ENCODE data around the gene CNDP2. TPM values are rescaled to one million over a fixed set of nuclear protein-coding genes. Genes with fewer than 3 reads are reported as not detected.

Gene CNDP2
- total RNA-seq, 2 donors from 2014 or later = 71.1 to 79.4 TPM

DNA sequence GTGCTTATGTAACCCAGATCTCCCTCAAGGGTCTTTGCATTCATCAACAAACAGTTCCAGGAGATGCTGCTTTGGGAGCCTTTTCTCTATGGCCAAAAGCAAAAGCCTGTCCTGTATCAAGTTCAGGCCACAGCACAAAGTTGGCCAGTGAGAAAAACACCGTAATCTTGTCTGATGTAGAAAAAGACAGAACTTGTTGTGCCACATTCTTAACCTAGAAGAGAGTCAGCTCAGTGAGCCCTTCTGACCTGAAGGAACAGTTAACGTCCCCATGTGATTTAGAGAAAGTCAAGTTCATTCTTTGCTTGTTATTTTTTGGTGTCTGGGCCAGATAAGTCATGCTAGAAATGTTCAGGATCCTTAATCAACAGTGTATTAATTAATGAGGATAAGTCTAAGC lies 30.3 kb downstream of the CNDP2 start:
- ATAC-seq (no peak), DNase-seq (no peak)
- intact Hi-C loops (cut with DNase I) = no loop called here

DNA sequence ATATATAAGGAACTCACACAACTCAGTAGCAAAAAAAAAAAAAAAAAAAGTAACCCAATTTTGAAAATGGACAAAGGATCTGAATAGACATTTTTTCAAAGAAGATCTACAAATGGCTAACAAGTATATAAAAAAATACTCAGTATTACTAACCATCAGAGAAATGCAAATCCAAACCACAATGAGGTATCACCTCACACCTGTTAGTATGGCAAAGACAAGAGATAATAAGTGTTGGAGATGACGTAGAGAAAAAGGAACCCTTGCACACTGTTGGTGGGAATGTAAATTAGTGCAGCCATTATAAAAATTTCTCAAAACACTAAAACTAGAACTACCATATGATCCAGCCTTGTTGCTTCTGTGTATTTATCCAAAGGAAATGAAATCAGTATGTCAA lies 32.3 kb downstream of the CNDP2 start:
- DNase-seq (no peak), ATAC-seq (no peak)
- intact Hi-C loops (cut with DNase I) = no loop called here

DNA sequence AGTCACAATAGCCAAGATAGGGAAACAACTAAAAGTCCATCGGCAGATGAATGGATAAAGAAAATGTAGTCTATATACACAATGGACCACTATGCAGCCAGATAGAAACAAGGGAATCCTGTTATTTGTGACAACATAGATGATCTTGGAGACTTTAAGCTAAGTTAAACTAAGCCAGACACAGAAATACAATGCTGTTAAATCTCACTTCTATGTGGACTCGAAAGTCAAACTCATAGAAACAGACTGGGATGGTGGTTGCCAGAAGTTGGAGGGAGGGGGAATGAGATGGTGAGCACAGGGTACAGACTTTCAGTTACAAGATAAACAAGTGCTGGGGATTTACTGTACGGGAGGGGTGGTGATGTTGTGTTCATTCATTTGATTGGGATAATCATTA lies 32.8 kb downstream of the CNDP2 start:
- no peak for ATAC-seq
- intact Hi-C loops (cut with DNase I) = no loop called here

DNA sequence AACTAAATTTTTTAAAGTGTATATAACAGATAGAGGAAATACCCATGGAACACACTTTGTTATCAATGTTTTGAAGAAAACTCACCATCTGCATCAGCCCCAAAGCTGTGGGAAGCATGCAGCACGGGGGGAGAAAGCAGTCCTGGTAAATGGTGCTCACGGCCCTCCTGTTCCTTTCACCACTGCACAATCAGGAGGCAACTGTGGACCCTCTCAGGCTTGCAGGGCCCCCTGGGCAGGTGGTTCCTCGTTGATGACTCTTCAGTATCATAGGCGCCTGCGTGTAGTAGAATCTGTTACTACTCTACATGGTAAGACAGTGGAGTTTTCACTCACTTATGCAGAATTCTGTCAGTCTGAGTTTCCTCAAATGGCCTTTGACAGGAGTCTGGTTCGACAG lies 33.2 kb downstream of the CNDP2 start:
- ATAC-seq (no peak), DNase-seq (no peak)
- intact Hi-C loops (cut with DNase I) = no loop called here

More for the DNA sequence above, 32.8 kb downstream of the CNDP2 start:
- no peak for DNase-seq

DNA sequence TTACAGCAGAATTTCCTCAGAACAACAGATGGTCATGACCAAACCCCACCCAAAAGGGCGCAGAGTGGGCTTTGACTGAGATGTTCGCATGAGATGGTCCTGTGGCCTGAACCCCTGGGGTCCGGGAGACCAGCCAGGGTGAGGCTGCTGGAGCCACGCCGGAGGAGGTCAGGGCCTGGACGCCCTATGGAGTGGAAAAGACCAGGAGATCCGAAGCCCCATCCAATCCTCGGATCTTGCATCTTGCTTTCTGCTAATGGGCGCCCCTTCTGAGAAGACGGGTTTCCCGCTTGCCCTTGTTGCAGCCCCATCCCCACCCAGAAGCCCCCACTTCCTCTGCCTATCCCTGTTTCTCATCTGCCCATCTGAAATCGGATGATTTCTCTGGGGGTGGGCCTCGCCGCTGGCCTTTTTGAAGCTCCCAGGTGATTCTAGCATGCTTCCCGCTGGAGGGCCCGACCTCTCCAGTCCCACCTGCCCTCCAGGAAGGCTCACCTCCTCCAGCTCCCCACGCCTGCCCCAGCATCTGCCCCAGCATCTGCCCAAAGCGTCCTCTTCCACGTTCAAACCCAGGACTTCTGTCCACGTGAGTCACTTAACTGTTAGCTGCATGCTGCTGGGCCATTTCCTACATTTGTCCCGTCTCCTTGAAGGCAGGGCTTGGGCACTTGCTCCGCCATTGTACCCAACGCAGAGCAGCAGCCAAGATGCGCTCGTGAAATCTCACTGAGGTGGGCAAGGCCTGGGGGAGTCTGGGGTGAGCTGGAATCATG lies 33.8 kb downstream of the CNDP2 start:
- ATAC-seq = no peak
- no peak for DNase-seq

DNA sequence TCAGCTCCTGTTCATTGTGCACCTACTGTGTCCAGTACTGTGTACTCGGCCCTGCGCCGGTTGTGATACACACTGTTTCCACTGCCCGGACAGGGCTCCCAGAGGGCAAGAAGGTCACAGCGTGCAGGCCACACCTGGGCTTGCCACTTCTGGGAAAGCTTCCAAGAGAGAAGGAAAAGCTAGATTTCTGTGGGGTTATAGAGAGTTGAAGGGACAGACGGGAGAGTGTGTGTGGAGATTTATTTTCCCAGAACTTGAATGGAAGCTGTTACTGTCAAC lies 34.4 kb downstream of the CNDP2 start:
- DNase-seq (no peak), ATAC-seq (no peak)
- intact Hi-C loops (cut with DNase I) = no loop called here

More for the DNA sequence above, 33.8 kb downstream of the CNDP2 start:
- intact Hi-C loops (cut with DNase I) = no loop called here

DNA sequence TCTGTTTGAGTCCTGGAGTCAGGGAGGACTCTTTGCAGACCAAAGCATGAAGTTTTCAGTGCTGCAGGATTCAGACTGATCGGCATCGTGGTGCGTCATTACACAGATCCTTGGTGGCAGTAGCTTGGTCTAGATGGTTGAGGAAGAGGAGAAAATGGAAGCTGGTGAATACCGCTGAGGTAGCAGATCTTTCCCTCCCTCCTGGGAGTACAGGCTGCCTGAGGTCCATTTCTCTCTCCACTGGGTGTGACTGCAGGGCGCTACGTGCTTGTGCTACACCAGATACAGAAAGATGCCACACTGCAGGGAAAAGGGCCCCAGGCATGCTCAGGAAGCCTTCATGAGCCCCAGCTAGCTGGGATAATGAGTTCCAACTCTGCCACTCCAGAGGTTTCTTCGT lies 34.9 kb downstream of the CNDP2 start:
- DNase-seq (no peak), ATAC-seq (no peak)
- intact Hi-C loops (cut with DNase I) = no loop called here

DNA sequence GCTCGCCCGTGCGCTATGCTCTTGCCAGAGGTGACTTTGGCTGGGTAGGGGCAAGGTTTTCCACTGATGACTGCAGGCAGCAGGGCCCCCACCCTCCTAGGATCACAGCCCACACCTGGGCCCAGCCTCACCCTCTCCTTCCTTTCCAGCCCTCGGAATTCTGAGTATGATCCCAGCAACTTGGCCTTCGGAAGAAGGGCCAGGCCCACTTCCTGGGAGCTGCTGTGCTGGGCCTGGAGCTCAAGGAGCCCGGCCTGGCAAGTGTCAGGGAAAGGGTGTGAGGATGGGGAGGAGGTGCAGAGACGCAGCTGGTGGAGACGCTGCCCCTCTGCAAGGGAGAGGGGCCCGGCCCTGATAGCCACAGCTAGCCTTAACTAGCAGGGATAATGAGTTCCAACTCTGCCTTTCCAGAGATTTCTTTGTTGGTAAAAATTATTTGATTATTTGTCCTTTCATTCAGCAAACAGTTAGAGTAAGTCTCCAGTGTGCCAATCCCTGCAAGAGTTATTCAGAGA lies 36.4 kb downstream of the CNDP2 start:
- no peak for ATAC-seq
- no peak for DNase-seq
- intact Hi-C loops (cut with DNase I) = no loop called here

DNA sequence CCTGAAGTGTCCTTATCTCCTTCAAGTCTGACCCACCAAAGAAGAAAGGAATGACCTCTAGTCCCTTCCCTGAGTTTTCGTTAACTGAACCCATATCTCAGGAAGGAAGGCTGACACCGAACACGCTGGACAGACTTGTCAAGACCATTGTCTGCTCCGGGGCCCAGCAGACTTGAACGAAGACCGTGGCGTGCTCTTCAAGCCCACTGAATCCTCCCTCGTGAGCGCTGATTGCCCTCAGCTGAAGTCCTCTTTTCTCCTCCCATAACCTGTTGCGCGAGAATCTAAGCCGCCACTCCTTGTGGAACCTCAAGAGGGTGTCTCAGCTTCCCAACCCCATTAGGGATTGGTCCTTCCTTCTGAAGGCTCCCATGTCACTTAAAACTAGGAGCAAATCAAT lies 37.5 kb downstream of the CNDP2 start:
- intact Hi-C loops (cut with DNase I) = no loop called here
- no peak for ATAC-seq
- DNase-seq = no peak

DNA sequence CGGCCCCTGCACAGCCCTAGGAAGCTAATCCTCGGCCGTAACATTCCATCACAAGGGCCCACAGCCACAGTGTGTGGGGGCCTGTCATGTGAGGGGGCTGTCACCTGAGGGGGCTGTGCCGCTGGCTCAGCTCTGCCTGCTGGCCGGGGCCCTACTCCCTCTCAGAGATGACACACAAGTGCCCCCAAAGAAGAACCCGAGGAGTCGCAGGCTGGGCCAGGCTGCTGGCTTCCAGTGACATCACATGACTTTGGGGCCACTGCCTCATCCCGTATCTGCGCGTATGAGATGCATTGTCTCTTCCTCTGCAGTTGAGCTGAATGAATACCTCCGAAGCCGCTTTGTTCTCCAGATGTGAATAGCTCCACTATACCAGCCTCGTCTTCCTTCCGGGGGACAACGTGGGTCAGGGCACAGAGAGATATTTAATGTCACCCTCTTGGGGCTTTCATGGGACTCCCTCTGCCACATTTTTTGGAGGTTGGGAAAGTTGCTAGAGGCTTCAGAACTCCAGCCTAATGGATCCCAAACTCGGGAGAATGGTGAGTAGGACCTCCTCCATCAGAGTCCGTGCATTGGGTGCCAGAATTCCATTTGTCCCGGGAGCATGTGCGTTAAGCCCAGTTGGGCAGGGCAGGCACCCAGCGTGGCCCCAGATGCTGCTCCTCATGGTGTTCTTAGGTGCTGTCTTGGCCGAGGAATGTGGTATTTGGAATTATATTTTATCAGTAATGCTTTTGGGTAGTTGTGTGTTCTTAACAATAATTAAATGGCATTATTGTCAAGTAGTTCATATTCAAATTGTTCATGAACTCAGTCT lies 38.2 kb downstream of the CNDP2 start, which contains the start of gene CNDP1:
TSS of gene CNDP1 (plus strand) at position 351 of the 820 bp plus-strand sequence. CDS start at position 519, 168 bp downstream.
- intact Hi-C loops (cut with DNase I) = no loop called here
- no peak for ATAC-seq

DNA sequence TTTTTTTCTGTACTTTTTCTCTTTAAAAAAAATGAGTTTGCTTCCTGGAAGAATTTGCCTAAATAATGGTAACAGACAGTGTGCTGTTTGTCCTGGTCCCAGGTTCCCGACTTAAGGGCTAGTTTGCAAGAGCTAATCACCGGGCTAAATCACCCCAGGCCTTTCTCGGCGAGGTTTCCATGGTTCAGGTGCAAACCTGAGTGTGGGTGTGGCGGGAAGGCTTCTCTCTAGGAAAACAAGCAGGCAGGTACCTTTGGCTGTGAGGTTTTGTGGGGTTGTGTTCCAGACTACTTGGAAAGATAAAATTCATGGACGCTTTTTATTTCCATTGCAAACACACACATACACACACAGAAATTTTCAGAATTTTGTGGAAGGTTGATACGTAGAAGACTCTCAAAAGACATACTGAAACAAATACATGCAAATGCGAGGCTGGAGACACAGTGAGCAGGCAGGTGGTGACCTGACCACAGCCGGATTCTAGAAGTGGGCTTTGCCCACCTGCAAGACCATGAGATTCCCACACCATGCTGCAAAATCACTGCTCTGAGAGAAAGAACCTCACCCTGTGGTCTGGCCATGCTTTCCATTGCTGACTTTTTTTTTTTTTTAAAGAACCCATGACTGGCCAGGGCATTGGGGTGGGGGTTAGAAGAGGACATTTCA lies 39.0 kb downstream of the CNDP2 start:
- intact Hi-C loops (cut with DNase I) = no loop called here
- DNase-seq (no peak), ATAC-seq (no peak)

More for the DNA sequence above, 38.2 kb downstream of the CNDP2 start, which contains the start of gene CNDP1:
- DNase-seq = no peak

DNA sequence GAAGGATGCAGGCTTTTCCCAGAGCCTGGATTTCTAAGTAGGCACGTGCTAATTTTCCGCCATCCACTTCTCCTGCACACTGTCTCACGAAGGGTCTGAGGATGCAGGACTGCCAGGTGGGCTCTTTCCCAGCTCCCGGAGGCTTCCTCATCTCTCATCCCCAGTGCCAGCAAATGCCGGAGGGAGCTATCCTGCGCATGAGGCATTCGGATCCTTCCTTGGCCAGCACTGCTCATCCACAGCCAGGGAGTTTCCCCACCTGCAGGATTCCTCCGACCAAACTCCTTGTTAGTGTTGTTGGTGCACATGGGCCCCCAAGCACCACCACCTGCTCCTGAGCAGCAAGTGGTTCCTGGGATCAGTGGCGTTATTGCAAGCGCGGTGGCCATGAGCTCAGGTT lies 43.1 kb downstream of the CNDP2 start:
- DNase-seq (no peak), ATAC-seq (no peak)
- intact Hi-C loops (cut with DNase I) = no loop called here

DNA sequence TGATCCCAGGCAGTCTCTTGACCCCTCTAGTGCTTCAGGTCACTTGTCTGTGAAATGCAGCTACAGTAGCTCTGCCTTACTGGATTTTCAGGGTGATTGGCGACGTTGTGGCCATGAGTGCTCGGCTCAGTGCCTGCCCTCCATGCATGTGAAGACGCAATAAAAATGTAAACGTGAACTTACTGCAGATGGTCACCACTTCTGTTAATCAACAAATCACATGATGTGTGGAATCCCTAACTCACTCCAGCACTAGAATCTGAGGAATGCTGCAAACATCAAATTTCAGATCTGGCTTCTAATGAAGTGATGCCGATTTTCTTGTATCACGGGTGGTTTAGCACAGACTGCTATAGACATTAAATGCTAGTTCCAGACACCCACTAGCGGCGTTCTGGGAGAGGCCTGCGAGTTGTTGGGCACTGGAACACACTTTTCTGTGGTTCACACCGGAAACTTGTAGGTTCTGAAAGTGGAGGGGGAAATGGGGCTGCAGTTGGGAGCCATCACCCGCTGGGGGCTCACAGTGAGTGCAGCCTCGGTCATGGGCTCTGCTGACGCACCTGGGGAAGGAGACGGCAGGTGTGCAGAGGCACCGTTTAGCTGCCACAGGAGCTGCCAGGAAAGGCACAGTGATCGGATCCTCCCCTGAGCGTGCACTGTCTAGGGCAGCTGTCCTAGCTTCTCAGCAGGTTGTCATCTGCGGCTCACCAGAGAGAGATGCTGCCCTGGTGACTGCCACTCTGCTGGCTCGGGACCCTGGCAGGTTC lies 44.7 kb downstream of the CNDP2 start:
- ATAC-seq (no peak), DNase-seq (no peak)
- intact Hi-C loops (cut with DNase I) = loop anchor here in 1 of 2 donors (10.0 kb wide), 1 partner anchor 46 kb away; the partner anchor contains the start of gene CNDP2

DNA sequence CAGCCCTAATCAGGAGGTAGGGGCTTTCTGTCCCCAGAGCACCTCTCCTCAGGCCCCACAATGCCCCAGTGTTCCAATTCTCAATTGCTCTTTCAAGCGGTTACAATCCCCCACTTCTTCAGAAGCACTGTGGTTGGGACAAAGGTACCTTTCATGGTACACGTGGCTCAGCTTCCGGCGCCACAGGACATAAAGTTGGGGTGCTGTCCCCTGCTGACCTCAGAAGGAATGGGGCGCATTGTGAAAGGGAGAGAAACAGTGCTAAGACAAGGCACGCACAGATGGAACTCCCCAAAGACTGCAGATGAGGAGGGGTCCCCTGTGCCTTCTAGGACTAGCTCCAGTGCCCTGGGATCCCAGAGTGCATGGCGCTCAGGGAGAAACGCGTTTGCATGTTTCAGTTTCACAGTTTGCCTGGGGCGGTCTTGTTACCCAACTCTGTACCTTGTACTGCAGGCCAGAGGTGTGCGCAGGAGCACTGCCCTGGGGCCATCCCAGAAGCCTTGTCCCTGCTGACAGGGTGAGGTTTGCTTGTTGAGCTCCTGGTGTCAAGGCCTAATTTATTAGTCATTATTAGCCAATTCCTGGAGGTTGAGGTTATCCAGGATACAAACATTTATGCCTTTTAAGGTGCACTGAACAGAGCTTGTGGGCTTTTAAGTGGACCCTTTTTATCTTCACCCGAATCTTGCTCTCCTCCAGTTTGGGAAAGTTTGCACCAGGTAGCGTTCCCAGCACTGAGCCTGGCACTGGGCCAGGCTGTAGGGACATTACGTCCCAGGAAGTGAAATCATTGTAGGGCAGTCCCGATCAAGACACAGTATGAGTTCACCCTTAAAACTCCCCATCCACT lies 45.8 kb downstream of the CNDP2 start:
- DNase-seq (no peak), ATAC-seq (no peak)
- intact Hi-C loops (cut with DNase I) = loop anchor here in 1 of 2 donors (10.0 kb wide), 1 partner anchor 47 kb away; the partner anchor contains the start of gene CNDP2

DNA sequence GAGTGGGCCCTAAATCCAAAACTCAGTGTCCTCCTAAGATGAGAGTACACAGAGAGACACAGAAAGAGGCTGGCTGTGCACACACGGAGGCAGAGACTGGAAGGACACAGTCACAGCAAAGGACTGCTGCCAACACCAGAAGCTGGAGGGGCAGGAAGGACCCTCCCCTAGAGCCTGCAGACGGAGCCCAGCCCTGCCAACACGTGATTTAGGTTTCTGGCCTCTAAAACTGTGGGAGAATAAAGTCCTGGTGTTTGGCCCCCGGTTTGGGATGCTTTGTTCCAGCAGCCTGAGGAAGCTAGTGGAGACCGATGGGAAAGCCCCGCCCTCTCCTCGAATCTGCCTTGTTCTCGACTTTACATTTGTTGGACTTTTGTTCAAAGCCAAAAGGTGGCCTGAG lies 48.7 kb downstream of the CNDP2 start:
- intact Hi-C loops (cut with DNase I) = loop anchor here (5.0 to 10.0 kb wide), 2 partner anchors 50 to 348 kb away; partner anchors contain the start of gene CNDP2 (in 1 of the 2)
- ATAC-seq = peak; percentile 17 to 20

DNA sequence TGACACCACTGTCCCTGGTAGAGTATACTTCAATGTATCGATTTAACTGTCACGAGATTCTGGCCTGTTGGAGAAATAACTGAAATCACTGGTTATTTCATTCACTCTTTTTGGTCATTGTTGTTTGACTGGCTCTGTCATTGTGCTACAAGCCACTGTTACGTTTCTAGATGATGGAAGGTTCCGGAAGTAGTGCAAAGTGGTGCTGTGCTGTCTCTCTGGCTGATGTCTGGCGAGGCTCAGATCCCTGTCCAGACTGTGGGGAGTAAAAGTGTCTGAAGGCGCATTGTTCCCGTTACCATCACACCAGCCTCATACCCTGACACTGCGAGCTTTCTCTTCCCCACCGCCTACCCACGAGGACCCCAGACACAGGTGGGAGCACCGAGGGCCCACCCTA lies 49.8 kb downstream of the CNDP2 start:
- intact Hi-C loops (cut with DNase I) = loop anchor here (5.0 to 10.0 kb wide), 2 partner anchors 51 to 349 kb away; partner anchors contain the start of gene CNDP2 (in 1 of the 2)
- DNase-seq = no peak
- no peak for ATAC-seq

More for the DNA sequence above, 48.7 kb downstream of the CNDP2 start:
- peak; percentile 38 for DNase-seq

DNA sequence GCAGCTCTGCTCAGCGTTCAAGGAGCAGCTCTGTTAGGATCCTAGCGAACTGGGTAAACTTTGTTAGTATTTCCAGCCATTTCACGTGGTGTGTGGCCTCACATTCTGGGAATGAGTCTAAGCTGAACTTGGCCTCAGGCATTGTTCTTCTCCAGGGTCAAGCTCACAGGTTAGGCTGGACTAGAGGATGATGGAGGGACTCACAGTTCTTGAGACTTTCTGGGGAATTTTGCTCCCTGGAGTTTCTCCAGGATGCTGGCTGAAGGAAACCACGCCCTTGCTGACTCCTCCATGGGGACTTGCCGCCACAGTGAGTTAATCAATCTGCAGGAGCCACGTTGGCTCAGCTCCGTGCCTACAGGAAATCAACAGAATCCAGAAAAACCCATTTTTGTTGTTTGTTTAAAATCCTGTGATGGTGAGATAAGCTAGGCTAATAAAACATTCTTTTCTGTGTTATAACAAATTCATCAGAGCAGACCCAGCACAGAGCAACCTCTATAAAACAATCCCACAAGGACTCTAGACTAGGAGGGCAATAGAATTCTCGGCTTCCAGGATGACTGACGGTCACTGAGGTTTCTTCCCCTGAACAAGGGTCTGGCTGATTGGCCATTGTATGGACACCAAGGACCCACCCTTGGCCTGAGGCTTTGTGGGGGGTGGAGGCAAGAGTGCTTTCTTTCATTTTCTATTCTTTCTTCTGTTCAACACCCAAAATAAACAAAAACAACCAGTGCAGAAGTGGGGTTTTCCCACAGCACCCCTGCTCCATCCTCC lies 50.8 kb downstream of the CNDP2 start:
- DNase-seq (peak; percentile 63), ATAC-seq (peak; percentile 47 to 74)
- intact Hi-C loops (cut with DNase I) = loop anchor here (5.0 to 10.0 kb wide), 2 partner anchors 52 to 350 kb away; partner anchors contain the start of gene CNDP2 (in 1 of the 2)
